GM18517 (cell line): ENCODE results near the gene CD247.

Experiments used
- ATAC-seq: cut with Tn5 transposase; IDR thresholded peaks from one replicate; pipeline ENCODE4 v1.9.1; 2021; ENCODE audit warnings: mild to moderate bottlenecking, moderate library complexity; ENCODE audit not compliant: unreplicated experiment

Gene CD247

DNA sequence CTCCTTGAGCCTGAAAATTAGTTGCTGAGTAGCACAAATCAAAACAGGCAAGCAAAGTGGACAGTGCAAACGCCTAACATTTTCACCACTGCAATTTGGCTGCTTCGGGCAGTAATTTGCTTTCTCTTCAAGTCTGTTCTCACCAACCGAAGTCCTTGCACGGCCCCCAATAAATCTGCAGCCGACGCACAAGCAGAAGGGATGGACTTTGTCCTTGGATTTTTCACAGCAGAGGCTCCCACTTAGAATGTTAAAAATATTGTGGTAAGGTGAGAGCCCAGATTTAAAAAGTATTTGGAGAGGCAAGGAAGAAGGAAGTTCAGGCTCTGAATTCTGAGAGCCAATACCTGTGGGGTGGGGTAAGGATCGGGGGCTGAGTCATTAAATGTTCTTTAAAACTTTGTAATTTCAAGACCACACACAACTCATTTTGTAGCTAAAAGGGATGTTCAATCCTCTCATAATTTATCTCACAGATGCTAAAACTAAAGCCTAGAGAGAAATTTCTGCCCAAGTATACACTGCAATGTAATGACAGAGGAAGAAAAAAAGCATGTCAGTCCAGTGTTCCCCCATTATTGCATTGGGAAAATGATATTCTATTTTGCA is 6.2 kb downstream of the CD247 start:
- ATAC-seq, result no peak

DNA sequence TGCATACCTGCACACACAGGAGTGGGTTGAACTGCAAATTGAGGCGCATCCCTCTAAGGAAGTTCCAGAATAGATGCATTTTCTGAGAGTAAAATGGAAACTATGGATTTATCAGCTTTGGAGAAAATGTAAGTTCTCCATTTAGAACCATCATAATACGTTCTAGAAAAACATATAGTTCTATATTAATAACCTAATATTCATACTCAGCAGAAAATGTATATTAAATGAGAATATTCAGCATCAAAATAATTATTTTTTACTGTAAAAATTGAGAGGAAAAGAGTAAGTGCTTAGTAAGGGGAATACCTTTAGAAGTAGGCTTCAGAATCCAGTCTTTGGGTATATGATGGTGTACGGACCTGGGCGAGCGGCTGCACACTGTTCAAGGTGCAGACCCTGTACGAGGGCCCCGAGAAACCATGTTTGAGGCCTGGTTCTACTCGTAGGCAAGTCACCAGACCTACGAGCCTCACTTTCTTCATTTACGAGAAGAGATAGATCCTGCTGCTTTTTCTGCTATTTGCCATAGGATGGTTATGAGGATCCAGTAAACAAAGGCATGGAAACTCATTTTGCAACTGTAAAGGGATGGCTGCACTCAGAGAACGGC is 6.8 kb downstream of the CD247 start:
- no peak for ATAC-seq

DNA sequence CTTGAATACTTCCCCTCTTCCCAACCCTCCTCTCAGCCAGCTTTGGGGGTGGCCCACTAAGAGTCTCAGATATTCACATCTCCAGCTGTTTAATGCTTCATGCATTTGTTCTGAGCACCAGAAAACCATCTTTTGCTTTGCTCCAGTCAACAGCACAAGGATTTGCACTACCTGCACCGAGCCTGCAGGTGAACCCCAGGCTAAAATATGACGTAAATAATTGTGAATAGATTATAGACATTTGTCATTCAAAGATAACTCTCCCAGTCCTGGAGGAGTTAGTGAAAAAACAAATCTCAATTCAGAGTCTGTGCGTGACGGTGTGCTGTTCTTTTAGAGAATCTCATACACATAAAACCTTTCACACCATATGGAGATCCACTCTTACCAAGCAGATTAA is 7.4 kb downstream of the CD247 start:
- no peak for ATAC-seq

DNA sequence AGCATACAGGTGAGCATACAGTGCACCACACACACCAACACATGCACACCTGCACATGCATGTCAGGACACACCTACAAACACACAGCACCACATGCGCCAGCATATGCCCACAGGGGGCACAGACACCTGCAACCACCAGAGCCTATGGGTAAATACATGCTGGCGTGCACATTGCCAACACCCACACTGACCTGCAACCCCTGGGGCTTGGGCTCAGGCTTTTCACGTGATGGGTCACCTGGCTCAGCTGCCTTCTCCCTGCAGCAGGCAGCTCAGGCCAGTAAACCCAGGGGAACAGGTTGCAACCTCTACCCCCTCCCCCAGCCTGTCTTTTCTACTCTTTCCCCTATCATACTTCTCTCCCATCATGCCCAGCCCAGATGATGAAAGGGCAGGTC is 8.1 kb downstream of the CD247 start:
- no peak for ATAC-seq

DNA sequence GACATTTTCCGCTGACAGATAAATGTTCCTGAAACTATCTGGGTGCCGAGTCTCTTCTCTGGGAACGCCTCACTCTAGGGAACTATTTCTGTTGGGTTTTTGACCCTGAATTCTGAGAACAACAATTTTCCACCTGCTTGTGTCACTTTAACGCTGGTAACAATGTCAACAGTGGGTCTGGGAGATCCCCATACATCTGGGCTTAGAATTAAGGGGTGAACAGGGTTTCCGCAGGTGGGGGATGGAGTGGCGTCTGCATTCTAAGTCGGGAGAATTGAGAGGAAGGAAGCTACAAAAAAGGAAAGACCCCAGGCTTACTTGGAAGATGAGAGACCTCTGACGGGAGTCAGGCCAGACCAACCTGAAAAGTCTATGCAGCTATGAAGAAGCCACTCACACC is 8.7 kb downstream of the CD247 start:
- ATAC-seq, result no peak

DNA sequence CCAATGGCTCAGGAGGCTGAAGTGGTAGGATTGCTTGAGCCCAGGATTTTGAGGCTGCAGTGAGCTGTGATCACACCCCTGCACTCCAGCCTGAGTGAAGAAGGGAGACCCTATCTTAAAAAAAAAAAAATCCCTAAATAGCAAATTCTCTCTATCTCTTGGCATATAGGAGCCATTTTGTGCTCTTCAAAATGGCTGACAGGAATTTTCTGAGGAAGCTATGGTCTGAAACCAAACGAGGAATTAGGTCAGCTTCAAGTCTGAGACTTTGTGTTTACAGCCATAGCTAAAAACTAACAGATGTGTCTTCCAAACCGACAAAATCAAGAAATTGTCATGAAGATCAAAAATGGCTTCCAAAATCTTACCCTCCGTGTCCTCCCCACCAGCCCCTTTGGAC is 10.6 kb downstream of the CD247 start:
- no peak for ATAC-seq

DNA sequence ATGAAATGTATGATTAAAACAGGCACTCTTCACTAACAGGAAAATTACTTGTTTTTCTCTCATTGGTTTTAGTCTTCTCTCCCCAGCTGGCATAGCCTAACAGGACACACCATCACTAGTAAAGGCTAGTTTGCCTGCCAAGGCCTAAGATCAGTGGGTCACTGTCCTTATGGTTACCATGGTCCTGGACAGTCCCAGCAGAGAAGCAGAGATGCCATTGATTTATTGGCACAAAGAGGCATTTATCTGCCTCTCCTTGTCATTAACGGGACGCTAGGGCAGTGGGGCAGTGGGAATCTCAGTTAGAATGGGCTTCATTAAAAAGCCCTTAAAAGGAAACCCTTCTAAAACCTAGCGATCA is 13.9 kb downstream of the CD247 start:
- no peak for ATAC-seq

DNA sequence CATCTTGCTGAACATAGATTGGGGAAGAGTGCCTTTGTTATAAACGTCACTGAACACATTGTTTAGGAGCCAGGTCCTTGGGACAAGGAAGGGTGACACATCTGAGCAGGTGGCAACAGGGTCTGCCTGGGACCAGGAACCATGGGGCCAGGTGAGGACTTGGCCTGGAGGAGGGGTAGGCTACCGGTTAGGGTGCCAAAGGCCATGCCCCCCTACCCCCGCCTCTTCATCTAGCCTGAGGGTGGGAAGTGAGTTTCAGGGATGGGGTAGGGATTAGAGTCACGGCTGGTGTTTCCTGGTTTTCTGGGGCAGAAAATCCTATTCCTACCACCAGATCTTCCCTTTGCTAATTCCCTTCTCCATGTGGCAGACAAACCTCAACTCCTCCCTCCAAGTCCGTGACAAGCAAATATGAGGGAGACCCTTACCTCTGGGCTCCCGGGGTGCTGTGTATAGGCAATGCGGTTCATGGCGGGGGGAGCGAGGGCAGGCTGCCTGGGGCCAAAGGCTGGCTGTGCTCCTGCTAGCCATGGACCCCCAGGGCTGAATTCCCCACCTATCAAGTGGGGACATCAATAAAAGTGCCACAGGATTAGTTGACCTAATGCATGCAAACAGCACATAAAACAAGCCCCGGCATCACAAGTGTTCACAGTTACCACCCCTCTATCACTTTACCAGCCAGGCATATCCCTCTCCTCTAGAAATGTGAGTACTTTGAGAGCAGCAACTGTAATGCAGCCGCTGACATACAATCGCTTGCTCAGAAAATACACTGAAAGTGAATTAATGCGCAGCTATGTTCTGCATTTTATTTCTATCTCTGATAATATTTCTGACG is 14.5 kb downstream of the CD247 start:
- no peak for ATAC-seq

DNA sequence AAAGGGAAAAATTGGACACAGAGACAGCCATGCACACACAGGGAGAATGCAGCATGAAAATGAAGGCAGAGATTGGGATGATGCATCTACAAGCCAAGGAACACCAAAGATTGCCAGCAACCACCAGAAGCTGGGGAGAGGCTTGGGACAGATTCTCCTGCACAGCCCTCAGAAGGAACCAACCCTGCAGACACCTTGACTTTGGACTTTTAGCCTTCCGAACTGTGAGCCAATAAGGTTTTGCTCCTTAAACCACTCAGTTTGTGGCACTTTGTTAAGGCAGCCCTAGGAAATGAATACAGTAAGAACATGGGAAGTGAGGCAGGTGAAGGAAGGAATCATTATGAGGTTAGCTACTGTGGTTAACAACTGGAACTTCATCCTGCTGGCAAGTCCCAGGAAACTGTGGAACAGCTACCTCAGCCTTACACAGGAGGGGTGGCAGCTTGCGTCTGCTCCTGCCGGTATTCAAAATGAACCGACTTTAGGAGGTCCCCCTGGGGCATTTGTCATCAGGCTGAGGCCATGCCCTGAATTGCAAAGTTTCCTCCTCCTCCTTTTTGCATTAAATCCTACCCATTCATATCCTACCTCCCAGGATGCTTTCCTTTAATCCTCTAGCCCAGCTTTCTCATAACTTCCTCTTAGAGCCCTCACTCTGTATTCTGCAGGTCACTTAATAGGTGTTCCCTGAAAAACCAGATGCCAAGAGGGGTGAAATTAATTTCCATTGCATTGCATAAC is 15.4 kb downstream of the CD247 start:
- no peak for ATAC-seq

DNA sequence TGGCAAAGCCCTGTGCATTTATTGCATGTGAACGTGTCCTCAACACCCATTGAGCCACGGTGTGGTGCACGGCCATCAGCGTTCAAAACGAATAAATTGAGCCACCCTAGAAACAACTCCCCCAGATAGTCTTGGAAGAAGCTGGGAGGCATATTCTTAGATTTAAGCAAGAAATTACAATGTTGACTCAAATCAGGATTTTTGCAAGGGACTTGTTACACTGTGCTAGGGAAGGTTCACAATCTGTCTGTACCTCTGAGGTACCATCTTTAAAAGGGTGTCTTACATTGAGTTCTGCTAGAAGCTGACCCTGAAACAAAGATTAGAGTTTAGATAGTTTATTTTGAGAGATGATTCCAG is 16.2 kb downstream of the CD247 start:
- no peak for ATAC-seq

DNA sequence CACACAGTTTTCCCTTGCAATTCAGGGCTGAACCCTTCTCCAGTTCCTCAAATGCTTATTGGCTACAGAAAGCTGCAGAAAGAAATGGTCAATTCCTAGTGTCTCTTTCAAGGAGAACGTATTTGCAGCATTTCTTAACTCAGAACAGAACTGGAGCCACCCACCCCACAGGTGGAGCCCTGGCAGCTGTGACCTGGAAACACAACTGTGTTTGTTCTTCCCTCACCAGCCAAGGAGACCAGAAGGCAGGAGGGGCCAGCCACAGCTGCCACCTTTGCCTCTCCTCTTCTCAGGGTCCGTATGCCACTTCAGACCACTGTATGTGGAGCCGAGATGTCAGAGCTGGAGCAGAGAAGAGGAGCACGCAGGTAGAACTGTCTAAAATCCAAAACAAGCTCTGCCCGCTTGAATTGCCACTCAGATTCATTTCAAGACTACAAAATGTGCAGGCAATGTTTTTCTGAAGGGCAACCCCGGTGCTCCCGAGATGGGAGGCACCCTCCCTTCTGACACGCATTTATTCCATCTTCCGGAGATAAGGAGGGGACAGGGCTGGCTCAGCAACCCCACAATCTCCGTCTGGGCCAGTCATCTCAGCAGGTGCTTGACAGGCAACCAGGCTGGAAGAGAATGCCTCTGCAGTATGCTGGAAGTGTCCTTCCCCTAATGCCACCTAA is 16.7 kb downstream of the CD247 start:
- ATAC-seq, result no peak

DNA sequence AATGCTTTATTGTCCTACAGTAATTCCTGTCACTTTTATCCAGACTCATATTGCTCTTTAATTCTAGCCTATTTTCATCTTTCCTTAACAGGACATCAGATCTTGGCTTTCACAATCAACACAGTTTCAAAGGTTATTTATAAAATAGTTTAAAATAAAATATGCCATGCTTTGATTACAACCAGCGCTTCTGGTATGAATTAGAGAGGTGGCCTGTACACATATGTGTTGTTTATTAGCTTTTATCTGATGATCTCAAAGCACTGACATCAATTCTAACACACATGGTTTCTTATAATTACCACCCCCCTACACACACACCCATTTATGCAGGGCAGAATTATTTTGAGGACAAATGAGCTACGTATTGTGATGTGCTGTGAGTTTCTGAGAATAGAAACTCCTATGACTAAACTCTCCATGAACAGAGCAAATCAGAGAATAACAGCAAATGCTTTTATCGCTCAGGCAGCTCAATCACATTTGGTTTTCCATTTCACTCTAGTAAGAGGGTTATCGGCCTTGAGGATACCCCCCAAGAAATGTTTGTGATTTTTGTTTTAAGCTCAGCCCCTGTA is 18.0 kb downstream of the CD247 start:
- no peak for ATAC-seq

DNA sequence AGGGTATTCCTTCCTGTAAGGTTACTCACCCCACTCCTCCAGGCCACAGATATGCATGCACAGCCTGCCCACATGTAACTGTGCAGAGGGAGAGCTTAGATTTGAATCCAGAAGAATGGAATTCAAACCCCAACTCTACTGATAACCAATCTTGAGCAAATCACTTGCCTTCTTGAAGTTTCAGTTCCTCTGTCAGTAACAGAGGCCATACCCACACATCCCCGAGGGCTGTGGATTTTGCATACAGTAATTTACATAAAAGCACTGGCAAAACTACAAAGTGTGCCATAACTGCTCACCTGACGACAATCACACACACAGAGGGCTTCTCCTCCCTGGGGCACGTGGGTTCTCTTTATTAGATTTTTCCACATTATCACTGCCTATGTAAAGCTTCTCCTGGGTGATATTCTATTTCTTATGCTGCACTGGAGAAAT is 18.6 kb downstream of the CD247 start:
- ATAC-seq, result peak; percentile 98

DNA sequence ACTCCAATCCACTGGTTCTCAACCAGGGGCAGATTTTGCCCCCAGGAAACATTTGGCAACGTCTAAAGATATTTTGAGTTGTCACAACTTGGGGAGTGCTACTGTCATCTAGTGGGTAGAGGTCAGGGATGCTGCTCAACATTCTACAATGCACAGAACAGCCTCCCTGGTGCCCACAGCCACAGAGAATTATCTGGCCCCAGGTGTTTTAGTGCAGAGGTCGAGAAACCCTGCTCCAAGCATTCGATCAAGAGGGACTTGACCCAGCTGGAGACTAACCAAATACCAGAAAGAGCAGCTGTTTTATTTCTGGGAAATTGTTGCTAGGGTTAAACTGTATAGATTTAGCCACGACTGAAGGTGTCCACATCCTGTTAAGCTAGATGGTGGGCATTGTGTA is 19.2 kb downstream of the CD247 start:
- no peak for ATAC-seq

DNA sequence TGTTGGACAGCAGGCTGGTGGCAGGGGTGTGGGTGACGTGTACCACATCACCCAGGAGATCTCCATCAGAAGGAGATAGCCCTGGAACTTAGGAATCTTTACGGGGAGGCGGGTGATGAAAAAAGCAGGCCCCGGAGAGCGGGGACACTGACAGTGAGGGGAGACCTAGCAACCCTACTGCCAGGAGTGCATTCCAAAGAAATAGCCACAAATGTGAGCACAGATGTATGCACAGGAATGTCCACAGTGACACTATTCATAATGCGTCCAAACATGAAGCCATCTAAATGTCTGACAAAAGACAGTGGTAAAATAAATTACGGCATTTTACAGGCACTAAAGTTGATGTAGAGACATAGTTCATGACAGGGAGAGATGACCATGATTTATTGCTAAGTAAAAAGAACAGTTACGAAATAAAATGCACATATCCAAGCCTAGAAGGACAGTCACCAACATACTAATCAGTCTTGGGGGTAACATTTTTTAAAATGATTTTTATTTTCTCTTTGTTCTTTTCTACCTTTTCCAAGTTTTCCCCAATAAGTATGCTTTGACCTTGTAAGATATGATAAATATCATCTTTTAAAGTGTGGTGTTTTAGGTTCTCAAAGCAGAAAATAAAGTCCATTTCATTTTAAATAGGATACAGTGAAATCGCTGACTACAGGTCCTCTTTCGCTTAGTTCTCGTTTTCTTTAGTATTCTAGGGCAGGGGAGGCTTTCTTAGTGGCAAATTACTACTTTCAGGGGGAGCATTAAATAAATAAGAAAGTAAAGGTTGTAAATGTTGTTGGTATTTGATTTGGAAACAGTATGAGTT is 21.3 kb downstream of the CD247 start:
- ATAC-seq, result no peak

DNA sequence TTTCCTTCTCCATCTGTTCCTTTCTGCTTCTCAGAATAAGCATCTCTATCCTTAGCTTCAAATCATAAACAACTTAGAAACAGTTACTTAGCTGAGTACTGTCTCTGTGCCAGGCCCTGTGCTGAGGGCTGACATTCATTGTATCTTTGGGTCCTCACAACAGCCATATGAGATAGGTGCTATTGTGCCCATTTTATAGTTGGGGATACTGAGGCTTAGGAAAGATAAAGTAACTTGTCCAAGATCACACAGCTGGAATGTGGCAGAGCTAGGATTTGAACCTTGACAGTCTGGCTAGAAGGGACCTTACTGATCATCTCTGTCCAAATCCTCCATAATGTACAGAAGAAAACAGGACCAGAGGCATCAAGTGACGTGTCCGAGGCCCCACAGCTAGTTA is 25.0 kb downstream of the CD247 start:
- ATAC-seq, result no peak

DNA sequence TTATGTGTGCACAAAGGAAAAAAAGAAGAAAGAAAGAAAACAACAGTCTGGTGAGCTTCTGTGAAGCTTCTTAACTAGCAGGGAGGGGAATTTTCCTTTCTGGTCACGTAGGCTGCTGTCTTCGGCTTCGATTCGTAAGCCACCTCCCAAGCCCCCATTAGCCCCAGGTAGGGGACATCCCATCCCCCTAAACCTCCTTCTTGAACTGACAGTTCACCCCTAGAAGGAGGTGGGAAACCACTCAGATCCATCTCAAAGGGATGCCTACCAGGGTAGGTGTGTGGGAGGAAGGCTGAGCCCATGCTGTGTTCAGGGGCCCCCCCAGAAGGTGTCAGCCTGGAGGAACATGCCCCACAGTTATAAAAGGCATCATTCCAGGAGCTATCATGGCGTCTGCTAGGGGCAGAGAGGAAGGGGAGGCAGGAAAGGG is 25.8 kb downstream of the CD247 start:
- ATAC-seq, result no peak

DNA sequence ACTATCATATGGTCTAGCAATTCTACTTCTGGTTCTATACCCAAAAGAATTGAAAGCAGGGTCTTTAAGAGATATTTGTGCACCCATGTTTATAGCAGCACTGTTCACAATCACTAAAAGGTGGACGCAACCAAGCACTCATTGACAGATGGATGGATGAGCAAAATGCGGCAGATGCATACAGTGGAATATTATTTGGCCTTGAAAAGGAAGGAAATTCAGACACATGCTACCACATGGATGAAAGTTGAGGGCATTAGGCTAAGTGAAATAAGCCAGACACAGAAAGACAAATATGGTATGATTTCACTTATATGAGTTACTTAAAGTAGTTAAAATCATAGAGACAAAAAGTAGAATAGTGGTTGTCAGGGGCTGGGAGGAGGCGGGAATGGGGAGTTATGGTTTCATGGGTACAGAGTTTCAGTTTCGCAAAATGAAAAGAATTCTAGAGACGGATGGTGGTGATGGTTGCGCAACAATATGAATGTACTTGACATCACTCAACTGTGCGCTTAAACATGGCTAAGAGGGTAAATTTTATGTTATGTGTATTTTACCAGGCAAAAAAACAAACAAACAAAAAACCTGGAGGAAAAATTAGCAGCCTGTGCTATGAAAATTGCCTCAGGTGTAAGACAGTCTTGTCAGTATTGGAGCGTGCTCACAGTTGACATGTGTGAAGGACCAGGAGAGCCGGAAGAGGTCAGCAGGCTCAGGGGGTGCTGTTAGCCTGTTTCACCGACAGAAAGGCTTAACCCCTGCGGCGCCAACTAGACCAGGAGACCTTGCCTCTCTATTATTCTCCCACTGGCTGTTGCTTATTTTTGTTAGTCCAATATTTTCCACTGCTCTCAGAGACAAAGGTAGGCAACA is 26.5 kb downstream of the CD247 start:
- ATAC-seq, result no peak

DNA sequence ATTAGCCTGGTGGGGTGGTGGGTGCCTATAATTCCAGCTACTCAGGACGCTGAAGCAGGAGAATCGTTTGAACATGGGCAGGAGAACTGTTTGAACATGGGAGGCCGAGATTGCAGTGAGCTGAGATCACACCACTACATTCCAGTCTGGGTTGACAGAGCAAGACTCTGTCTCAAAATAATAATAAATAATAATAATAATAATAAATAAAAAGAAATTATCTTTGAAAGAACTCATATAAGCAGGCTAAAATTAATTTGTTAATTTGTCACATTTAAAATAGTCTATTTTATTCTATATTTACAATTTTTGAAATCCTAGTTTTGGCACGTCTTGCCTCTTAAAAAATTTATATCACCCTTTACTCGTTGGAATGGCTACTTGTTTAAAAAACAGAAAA is 27.6 kb downstream of the CD247 start:
- no peak for ATAC-seq
